Parathyroid adenoma (tissue), 2 donors: ENCODE measurements around the gene ZDHHC7.

Source experiments
- H2AFZ ChIP-seq: fragments of 300-600 bp; sonication (generic); one replicate; pipeline ENCODE4 v1.7.0; 2017; ENCODE audit warnings: antibody characterized with exemption, mild to moderate bottlenecking
- H3K27ac ChIP-seq: fragments of 300-600 bp; sonication (generic); one replicate; pipeline ENCODE4 v1.7.0; 2017
- H3K27me3 ChIP-seq: fragments of 300-600 bp; sonication (generic); one replicate; pipeline ENCODE4 v1.7.0; 2017; ENCODE audit warnings: low read length; ENCODE audit not compliant: control insufficient read depth, insufficient read depth
- H3K36me3 ChIP-seq: fragments of 300-600 bp; sonication (generic); one replicate; pipeline ENCODE4 v1.7.0; 2017; ENCODE audit warnings: low read length; ENCODE audit not compliant: control insufficient read depth, insufficient read depth
- H3K4me1 ChIP-seq: fragments of 300-600 bp; sonication (generic); one replicate; pipeline ENCODE4 v1.7.0; 2017; ENCODE audit warnings: control low read depth
- H3K4me2 ChIP-seq: fragments of 300-600 bp; sonication (generic); one replicate; pipeline ENCODE4 v1.7.0; 2017; ENCODE audit warnings: low read length
- H3K4me3 ChIP-seq: fragments of 300-600 bp; sonication (generic); one replicate; pipeline ENCODE4 v1.7.0; 2017; ENCODE audit warnings: low read depth, low read length
- H3K79me2 ChIP-seq: fragments of 300-600 bp; sonication (generic); one replicate; pipeline ENCODE4 v1.7.0; 2017; ENCODE audit warnings: control low read depth
- H3K9ac ChIP-seq: fragments of 300-600 bp; sonication (generic); one replicate; pipeline ENCODE4 v1.7.0; 2017; ENCODE audit warnings: mild to moderate bottlenecking
- H3K9me3 ChIP-seq: fragments of 300-600 bp; sonication (generic); one replicate; pipeline ENCODE4 v1.7.0; 2017; ENCODE audit warnings: low read length; ENCODE audit not compliant: control insufficient read depth
- TF ChIP-seq, protein P1 (sequence below): fragments of 300-600 bp; sonication (generic); IDR thresholded peaks from one replicate; pipeline ENCODE4 v1.7.0; 2017; ENCODE audit warnings: antibody characterized with exemption, mild to moderate bottlenecking
- donor health status: primary hyperparathyroidism.

Gene ZDHHC7

DNA sequence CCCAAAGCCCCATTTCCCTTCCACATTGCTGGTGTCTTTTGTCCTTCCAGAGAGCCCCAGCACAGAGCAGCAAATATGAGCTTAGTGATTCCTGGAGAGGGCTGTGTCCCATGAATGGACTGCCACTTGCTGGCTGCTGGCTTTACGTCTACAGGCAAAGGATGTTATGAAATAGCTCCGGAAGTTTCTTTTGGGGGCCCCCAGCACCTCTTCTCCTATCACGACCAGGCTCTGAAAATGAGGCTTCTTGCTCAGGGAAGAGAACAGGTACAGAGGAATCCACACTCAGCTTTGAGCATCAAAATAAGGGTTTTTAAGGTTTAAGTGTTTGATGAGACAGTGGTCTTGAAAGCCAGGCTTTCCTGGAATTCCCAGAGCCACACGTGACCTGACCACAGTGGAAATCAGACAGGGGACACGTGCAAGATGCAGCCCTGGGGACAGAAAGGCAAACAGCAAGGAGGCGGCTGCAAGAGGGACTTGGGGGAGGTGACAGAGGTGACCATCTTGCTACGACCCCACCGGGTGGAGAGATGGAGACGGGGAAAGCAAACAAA lies 58.1 kb downstream of the ZDHHC7 start:
- TF ChIP-seq, protein P1, sequence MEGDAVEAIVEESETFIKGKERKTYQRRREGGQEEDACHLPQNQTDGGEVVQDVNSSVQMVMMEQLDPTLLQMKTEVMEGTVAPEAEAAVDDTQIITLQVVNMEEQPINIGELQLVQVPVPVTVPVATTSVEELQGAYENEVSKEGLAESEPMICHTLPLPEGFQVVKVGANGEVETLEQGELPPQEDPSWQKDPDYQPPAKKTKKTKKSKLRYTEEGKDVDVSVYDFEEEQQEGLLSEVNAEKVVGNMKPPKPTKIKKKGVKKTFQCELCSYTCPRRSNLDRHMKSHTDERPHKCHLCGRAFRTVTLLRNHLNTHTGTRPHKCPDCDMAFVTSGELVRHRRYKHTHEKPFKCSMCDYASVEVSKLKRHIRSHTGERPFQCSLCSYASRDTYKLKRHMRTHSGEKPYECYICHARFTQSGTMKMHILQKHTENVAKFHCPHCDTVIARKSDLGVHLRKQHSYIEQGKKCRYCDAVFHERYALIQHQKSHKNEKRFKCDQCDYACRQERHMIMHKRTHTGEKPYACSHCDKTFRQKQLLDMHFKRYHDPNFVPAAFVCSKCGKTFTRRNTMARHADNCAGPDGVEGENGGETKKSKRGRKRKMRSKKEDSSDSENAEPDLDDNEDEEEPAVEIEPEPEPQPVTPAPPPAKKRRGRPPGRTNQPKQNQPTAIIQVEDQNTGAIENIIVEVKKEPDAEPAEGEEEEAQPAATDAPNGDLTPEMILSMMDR: no peak
- Histone ChIP-seq H3K27me3 (no peaks in the 10 kb centered on the region), H3K4me1 (no peaks in the 10 kb centered on the region), H3K9ac (no peak overlapping the region), H2AFZ (no peak overlapping the region), H3K36me3 (no peaks in the 10 kb centered on the region), H3K79me2 (no peaks in the 10 kb centered on the region), H3K9me3 (no peaks in the 10 kb centered on the region), H3K27ac (no peak overlapping the region), H3K4me3 (no peak overlapping the region), H3K4me2 (no peak overlapping the region)

DNA sequence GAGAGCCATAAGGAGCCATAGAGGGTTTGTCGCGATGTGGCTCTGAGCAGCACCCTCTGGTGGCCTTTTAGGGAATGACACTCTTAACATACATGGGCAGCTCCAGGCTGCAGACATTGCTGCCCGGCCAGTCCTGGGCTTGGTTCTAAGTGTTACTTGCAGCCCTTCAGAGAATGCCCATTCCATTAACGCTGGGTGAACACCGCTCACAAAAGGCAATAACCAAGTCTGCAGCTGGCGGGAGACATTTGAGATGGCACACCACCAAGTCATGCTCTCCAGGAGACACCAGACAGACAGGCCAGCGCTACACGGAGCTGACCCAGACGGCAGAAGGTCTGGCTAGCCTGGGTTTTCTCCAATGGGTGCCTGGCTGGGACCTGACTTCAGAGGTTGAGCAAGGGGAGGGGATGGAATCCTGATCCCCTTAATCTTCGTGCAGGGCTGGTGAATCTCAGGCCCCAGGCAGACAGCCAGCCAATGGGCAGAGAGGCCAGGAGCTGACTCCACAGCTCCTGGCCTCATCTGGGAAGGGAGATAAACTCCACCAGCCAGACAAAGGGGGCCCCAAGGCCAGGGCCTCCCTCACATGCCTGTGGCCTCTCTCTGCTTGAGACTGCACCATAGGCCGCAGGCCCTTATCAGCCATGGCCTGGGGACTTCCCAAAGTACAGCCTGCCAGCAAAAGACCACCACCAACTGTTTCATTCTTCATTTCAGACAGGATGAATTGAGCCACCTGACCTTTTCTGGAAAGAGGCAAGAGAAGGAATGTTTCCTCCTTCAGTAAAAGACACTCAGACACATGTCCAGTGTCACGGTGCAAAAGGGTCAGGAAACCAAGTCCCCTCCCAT lies 58.8 kb downstream of the ZDHHC7 start:
- H3K9me3 ChIP-seq: no peaks in the 10 kb centered on the region
- TF ChIP-seq, protein P1: peak; percentile 89
- H3K4me1 ChIP-seq: no peaks in the 10 kb centered on the region
- no peak overlapping the region for H3K4me3 ChIP-seq
- no peaks in the 10 kb centered on the region for H3K79me2 ChIP-seq
- H3K4me2 ChIP-seq: no peak overlapping the region
- H3K9ac ChIP-seq: no peak overlapping the region
- H3K27ac ChIP-seq: no peak overlapping the region
- H3K36me3 ChIP-seq: no peaks in the 10 kb centered on the region
- H2AFZ ChIP-seq: no peak overlapping the region
- H3K27me3 ChIP-seq: no peaks in the 10 kb centered on the region

DNA sequence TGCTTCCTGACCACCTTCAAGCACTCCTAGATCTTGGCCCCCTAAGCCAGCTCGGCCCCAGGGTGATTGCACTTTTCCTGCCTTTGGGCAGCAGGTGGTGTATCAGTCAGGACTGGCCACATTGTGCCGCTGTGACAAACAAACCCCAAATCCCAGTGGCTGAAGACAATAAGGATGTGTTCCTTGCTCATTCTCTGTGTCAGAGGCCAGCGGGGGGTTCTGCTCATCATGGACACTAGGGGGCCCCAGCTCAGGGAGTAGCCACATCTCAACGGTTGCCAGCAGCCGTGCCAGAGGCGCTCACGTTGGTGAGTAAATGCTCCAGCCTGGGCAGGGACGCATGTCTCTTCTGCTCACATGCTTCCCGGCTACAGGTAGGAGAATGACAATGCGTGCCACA lies 60.4 kb downstream of the ZDHHC7 start:
- H3K9ac ChIP-seq: no peak overlapping the region
- H3K27me3 ChIP-seq: no peaks in the 10 kb centered on the region
- no peaks in the 10 kb centered on the region for H3K4me1 ChIP-seq
- no peak overlapping the region for H3K4me3 ChIP-seq
- no peak overlapping the region for H3K27ac ChIP-seq
- no peaks in the 10 kb centered on the region for H3K36me3 ChIP-seq
- TF ChIP-seq, protein P1: no peak
- no peak overlapping the region for H2AFZ ChIP-seq
- no peaks in the 10 kb centered on the region for H3K9me3 ChIP-seq
- no peaks in the 10 kb centered on the region for H3K79me2 ChIP-seq
- no peak overlapping the region for H3K4me2 ChIP-seq

DNA sequence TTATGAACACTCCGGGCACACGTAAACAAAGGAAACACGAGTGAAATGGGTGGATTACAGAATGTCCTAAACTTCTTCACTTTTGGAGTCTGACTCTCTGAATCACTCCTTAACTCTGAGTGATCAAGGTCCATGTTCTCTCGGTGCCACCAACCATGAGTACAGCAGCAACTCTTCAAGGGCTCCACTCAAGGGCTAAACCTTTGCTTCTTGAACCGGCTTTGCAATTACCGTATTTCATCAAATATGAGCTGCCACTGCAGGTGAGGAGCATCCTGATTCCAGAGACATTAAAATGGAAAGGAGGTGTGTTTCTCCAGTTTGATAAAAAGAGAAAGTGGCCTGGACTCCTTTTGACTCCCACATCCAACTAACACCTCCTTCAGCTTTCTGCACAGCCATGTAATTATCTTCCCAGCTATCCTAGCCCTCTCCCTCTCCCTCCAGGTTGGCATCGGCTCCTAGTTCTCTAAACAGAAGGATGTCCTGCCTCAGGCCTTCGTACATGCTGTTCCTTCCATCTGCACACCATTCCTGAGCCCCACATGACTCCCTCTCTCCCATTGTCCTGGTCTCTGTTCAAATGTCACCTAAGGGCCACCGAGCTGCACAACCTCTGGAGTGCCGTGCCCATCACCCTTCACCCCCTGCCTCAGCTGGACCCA lies 61.4 kb downstream of the ZDHHC7 start:
- Histone ChIP-seq H3K4me2 (no peak overlapping the region), H3K9ac (no peak overlapping the region), H3K27ac (no peak overlapping the region), H3K9me3 (no peaks in the 10 kb centered on the region), H3K4me1 (no peaks in the 10 kb centered on the region), H3K36me3 (no peaks in the 10 kb centered on the region), H3K27me3 (no peaks in the 10 kb centered on the region), H3K79me2 (no peaks in the 10 kb centered on the region), H3K4me3 (no peak overlapping the region), H2AFZ (no peak overlapping the region)
- TF ChIP-seq, protein P1: no peak
